GM21423 (cell line): ENCODE measurements around the gene LSM4.
"Not testable (repeated sequence)": the region's sequence is repeated elsewhere in the genome, so short reads cannot be mapped to it uniquely, and the experiment has no call there.

Source experiments
- ATAC-seq: cut with Tn5 transposase; IDR thresholded peaks from one replicate; pipeline ENCODE4 v1.9.1; 2021; ENCODE audit warnings: mild to moderate bottlenecking, moderate library complexity; ENCODE audit not compliant: unreplicated experiment

Gene LSM4

DNA sequence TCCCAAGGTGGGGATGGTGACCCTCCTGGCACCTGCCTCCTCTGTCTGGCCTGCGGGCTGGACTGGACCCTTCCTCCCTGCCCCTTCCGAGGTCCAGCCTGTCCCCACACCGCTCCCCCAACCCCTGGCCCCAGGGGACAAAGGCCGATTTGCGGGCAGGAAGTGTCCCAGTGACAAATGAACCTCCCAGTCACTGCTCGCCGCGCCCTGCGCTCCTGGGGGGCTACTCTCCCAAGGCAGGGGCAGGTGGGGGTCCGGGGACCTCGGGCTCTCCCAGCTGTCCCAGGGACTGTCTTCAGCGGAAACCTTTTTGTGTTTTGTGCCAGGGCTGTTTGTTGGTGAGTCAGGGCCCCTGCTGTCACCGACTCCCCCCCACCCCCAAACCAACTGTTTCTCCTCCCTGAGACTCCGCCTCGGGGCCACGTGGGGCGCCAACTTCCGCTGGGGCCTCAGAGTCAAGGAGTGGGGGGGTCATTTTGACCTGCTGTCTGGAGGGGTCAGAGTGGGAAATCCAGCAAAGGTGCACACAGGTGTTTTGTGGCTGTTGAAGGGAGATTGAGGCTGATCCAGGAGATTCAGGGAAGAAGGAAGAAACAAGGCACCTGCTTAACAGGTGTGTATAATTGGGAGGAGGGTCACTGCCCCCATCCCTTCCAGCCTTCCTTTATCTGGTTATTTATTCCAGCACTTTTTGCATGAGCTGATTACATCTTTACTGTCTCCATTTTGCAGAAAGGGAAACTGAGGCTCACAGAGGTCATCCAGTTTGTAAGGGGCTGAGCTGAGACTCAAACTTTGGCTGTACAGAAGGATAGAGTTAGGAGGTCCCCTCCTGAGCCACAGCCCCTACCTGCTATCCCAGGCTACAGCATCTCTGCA is 18.4 kb upstream of the LSM4 start:
- peak; percentile 45 for ATAC-seq

DNA sequence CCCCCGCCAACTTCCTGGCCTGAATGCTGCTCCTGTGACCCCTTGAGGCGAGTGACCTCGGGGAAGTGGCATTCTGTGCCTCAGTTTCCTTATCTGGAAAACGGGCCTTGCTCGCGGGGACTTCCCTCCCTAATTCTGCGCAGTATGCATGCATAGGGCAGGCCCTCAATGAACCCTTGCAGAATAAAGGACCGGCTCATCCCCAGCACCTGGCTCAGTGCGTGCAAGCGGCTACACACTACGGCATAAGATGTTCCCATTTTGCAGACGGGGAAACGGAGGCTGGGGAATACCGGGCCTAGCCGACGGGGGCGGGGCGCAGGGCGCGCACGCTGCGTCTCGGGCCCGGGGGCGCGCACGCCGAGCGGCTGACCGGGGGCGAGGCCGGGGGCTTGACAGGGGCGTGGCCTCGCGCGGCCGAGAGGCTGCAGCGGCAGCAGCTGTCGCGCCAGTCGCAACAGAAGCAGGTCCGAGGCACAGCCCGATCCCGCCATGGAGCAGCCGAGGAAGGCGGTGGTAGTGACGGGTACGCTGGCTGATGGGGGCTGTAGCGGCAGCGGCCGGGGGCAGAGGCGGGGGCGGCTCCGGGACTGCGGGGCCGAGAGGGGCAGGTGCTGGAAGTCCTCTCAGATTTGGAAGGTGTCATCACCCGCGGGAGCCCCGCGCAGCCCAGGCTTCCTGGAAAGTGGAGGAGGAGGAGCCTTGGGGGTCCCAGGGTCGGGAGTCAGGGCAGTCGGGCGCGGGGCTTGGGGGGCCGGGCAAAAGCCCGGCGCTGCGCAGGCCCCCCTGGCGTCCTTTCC is 17.5 kb upstream of the LSM4 start, which contains the start of gene PGPEP1:
PGPEP1 (plus strand) TSS at position 409 of the 800 bp plus-strand sequence; CDS start at position 493, 84 bp downstream.
- peak; percentile 54 for ATAC-seq

DNA sequence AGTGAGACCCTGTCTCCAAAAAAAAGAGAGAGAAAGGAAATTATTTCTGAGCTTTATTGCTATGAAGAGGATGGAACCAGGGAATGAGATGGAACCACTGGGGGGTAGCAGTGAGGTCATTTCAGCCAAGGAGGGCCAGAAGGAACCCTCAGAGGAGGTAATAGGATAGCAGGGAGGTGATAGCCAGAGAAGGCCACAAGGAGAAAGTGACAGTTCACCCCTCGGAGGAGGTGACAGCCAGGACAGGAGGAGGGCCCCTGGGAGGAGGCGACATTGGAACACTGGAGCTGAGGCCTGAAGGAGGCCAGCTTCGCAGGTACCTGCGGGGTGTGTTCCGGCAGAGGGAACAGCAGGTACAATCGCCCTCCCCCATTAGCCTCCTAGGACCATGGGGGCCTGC is 16.8 kb upstream of the LSM4 start:
- ATAC-seq = no peak

DNA sequence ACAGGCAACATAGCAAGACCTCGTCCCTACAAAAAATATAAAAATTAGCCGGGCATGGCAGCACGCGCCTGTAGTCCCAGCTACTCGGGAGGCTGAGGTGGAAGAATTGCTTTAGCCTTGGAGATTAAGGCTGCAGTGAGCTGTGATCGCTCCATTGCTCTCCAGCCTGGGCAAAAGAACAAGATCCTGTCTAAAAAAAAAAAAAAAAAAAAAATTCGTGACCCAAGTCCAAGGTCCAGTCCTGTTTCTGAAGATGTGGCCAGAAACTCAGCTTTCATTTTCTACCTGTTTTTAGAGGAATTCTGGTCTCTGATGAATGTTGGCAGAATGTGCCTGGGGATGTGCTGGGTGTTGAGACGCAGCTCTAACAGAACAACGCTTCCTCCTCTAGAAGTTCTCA is 15.7 kb upstream of the LSM4 start:
- no peak for ATAC-seq

DNA sequence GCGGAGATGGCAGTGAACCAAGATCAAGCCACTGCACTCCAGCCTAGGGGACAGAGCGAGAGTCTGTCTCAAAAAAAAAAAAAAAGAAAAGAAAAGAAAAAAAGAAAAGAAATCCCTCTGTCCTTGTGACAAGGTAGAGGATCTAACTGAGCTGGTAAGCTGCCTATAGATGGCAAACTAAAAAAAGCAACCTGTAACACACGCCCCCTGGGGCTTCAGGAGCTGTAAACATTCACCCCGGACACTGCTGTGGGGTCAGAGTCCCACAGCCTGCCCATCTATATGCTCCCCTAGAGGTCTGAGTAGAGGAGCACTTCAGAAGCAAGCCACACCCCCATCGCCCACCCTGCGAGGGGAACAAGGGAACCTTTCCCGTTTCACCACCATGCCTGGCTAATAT is 13.2 kb upstream of the LSM4 start:
- no peak for ATAC-seq

DNA sequence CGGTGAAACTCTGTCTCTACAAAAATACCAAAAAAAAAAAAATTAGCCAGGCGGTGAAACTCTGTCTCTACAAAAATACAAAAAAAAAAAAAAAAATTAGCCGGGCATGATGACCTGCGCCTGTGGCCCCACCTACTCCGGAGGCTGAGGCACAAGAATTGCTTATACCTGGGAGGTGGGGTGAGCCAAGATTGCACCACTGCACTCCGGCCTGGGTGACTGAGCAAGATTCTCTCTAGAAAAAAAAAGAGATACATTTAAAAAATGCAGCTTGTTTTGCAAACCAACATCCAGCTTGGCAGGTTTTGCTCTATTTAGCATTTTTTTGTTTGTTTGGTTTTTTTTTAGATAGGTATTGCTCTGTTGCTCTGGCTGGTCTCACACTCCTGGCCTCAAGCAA is 10.8 kb upstream of the LSM4 start:
- ATAC-seq = no peak

DNA sequence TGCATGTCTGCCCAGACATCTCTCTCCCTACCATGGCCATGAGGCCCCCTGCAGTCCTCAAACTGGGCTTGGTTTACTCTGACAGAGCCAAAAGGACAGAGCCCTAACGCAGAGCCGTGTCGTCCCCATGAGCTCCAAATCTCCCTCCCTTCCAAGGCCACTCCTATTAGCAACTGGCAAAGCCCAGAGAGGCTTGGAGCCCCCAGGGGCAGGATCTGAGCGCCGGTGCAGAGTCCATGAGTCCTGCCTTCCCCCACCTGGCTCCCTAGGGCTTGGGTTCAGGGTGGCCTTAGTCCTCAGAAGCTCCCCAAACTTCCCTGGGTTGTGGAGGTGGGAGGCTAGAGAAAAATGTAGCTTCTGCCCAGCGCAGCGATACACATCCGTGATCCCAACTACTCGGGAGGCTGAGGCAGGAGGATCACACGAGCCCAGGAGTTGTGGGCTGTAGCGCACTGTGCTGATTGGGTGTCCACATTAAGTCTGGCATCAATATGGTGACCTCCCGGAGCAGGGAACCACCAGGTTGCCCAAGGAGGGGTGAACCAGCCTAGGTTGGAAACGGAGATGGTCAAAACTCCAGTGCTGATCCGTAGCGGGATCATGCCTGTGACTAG is 10.1 kb upstream of the LSM4 start:
- ATAC-seq = no peak

DNA sequence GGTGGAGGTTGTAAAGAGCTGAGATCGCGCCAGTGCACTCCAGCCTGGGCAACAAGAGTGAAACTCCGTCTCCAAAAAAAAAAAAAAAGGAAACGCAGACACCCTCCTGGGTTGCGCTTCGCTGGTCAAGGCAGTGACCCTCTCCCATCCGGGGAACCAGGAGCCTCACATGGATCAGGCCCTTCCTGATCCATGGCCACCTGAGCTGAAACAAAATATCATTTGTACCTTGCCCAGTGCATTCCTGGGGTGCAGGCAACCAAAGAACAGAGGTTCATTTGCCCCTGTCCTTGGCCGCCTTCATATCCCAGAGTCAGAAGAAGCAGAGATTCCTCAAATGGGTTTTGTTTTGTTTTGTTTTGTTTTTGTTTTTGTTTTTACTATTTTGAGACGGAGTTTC is 8.0 kb upstream of the LSM4 start:
- no peak for ATAC-seq

DNA sequence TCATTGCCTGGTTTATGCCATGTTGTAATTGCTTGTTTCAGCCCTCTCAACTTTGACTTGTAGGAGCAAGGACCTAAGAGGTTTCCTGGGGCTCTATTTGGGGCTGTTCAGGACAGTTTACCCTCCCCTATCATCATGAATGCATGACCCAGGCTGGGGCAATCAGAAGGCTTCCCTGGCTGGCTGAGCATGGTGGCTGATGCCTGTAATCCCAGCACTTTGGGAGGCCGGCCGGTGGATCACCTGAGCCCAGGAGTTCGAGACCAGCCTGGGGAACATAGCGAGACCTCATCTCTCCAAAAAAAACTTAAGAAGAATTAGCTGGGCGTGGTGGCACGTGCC is 6.1 kb upstream of the LSM4 start:
- no peak for ATAC-seq

DNA sequence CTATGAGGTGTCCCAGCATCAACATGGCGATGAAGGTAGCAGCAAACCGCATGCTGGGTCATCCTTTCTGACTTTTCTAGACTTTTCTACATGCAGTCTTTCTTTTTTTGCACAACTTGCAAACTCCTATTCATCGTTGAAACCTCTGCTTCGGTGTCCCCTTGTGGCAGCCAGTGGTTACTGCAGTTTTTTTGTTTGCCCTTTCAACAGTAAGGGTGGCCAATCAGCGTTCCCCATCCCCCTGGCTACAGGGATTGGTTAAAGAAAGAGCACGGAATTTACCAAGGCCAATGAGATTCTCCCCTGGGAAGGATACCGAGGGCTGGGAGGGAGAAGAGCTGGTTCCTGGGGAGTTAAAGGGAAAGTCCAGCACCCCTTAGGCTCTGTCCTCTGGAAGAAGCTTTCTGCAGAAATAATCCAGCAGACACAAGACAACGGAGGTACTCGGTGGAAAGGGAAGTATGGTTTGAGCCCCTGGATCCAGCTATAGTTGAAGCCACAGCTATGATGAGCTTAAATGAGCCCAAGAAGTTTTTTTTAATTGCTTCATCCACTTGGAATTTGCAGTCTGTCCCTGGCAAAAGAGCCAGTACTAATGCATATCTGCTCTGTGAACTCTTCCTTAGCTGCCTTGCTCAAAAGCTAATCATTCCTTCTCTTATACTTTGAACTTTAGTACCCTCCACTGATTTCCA is 5.6 kb upstream of the LSM4 start:
- peak; percentile 88 for ATAC-seq

DNA sequence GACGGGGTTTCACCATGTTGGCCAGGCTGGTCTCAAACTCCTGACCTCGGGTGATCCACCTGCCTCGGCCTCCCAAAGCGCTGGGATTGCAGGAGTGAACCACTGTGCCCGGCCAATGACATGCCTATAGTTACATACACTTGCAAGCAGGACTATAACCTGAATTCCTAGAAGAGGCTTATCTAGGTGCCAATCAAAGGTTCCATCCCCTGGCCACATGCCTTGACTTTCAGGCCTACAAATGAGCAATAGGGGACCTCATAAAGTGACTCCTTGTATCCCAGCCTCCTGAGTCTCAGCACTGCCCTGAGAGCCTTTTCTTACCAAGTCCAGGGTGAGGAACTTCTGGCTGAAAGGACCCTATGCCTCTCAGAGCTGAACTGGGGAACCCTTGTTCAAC is 3.9 kb upstream of the LSM4 start:
- ATAC-seq = no peak

DNA sequence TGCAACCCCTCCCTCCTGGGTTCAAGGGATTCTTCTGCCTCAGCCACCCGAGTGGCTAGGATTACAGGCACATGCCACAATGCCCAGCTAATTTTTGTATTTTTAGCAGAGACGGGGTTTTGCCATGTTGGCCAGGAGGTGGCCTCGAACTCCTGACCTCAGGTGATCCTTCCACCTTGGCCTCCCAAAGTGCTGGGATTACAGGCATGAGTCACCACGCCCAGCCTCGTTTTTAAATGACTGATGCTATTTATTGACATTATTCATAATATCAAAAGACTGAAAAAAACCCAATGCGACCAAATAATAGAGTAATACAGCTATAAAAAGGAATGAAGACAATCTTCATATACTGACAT is 1.5 kb upstream of the LSM4 start:
- not testable (repeated sequence) for ATAC-seq

DNA sequence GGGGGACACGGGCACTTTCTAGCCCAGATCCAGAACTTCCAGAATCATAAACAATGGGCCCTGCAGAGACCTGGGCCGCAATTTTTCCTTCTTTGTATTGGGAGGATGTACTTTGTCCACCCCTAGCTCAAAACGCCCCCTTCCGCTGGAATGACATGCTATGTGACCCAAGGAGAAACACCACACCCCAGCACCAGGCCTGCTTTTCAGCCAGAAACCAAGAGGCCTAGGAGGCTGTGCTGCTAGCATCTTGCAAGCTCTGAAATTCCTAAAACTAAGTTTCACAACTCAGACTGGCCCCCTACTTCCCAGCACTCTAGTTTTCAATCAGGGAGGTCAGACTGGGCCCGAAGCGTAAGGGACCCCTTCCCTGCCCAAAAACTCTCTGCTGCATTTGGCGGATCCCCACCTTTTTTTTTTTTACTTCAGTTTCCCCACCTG is 538 bp downstream of the LSM4 start:
- no peak for ATAC-seq

DNA sequence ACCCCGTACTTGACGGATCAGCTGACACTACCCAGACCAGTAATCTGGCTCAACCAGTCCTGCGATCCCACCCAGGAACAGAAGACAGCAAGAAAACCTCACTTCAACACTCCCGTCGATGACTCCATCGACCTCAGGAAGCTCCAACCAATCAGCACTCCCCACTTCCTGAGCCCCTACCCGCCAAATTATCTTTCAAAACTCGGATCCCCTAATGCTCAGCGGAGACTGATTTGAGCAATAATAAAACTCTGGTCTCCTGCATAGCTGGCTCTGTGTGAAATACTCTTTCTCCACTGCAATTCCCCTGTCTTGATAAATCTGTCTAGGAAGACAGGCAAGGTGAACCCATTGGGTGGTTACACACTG is 1.2 kb downstream of the LSM4 start:
- no peak for ATAC-seq

DNA sequence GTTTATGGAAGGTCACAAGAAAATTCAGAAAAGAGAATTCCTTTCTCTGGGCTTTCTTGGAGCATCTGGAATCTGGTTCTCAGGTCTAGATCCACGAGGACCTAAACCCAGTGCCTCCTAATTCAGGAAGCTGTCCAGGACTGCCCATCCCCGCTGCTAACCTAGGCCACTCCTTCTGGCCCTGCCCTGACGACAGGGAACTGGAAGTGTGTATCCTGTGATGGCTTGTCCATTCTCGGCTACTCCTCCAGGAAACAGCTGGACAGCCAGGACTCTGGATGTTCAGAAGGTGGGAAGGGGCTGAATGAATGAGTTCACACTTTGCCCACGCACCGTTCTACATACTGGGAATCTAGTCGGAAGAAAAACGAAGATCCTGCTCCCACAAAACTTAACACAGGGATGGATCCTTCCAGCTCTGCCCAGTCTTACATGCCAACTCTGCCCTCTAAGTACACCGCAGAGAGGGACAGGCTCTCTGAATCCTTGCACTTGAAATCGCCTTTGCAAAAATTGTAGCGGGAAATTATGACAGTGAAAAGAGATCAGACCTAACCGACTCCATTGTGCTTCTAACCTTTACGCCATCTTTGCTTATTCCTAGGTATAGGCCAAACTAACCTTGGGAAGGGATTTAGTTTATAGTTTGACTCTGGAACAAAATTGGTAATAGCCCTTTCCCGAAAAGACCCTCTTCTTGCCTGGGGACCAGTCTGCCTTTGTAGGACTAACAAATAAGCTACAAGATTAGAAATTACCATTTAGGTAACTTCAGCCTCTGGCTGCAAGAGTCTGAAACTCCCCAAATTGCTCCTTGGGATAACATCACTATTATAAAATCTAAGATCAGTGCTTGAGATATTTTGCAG is 1.8 kb downstream of the LSM4 start:
- no peak for ATAC-seq

DNA sequence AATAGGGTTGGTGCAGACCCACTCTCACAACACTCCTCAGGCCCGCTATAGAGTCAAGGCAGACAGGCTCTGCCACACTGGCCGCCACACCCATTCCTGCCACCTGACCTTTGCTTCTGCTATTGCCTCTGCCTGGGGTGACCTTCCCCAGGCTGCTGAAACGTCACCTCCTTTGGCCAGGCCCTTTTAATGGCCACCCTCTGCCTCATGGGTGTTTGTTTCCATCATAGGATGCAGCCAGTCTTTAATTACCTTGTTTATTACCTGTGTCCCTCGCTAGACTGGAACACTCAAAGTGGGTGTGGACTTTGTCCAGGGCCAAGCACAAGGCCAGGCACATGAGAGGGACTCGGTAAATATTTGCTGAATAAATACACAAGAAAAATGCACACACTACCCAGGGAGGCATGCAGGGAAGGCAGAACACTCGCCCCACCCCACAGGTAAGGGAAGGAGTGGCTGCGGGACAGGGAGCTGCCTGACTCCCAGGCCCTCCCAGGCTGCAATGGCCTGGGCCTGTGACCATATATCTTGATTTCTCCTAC is 3.2 kb downstream of the LSM4 start:
- no peak for ATAC-seq

DNA sequence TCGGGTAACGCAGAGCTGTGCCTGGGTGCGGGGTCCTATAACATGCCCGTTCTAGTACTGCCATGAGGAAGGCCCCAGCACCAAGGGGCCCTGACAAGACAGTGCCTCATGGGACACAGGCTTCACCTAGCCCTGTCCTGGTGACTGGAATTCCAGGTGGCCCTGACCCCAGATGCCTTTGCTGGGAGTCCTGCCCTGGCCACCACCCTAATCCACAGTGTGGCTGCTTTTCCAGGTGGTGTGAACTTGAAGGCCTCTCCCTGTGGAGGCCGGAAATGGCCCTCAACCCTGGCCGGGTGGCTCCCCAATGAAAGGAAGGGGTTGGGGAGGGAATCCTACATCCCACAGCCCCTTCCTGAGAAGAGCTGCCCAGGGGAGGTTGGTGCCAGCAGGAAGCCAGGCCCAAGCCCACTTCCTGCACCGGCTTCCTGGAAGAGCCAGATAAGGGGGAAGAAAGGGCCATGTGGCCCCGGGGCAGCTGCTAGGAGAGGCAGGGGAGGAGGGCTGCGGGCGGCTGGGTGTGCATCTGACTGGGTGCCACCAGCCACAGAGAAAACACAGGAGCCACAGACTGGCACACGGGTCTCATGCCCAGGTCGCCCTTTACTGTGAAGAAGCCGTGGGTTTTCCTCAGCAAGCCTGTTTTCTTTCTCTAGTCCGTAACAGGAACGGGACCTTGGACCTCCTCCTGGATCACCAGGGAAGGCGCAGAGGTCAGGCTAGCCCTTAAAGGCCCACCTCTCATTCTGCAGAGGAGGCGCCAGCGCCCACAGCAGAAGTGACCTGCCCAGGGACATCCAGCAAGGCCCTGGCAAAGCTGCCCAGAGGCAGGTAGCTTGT is 4.7 kb downstream of the LSM4 start:
- ATAC-seq = no peak

DNA sequence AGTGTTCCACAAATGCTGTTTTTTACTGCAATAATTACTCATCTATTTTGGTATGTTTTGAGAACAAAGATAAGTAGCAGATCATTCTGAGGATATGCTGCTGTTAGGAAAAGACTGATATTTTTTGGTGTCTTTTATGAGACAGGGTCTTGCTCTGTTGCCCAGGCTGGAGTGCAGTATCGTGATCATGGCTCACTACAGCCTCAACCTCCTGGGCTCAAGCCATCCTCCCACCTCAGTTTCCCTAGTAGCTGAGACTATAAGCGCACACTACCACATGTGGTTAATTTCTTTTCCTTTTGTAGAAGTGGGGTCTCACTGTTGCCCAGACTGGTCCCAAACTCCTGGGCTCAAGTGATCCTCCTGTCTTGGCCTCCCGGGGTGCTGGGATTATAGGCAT is 9.5 kb downstream of the LSM4 start:
- no peak for ATAC-seq

DNA sequence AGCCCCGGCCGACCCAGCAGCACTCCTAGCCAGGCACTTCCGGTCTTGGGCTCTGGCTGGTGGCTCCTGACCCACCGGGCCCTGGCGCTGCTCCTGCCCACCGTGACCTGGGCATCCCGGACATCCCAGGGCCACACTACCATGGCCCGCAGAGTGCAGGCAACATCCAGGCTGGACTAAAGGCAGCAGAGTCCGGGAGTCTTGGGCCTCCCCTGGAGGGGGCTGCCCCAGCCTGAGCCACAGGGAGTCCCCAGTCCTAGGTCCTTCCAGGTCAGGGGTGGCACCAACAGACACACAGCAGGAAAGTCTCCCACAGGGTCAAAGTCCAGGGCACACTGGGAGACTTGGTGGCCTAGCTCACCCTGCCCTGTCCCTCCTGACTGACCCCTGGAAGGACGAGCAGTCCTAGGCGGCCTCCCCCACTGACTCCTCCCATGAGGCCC is 10.8 kb downstream of the LSM4 start:
- ATAC-seq = no peak
